Measurements from ENCODE around the gene RIOX2.
"Not testable (repeated sequence)": the region's sequence is repeated elsewhere in the genome, so short reads cannot be mapped to it uniquely, and the experiment has no call there.

RIOX2 gene

DNA sequence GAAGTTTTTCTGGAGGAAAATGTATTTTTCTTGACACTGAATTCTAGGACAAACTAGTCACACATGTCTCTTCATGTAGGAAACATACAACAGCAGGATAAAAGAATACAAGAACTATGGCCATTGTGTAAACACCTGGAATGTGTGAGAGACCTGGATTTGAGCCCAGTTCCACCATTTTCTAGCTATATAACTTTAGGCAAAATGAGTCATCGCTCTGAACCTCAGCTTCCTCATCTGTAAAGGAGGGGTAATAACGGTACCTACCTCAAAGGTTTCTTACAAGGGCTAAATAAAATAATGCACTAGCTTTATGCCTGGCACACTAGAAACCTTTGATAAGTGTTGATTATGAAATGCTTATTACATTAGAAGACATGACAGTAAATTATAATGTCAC lies 57.8 kb downstream of the RIOX2 start:
- TF ChIP-seq JUND (IDR thresholded peaks at IDR 0.05; ENCODE audit: low read depth), result peak; percentile 70; the same call in 1 of the 2 replicates
- in situ Hi-C loops (cut with HindIII; ENCODE audit: low pct_unique_long_range_greater_than_20kb, low sequenced_read_pairs), result no loop called here
- DNase-seq (ENCODE audit: low read depth in 1 of 2, low spot score in 1 of 2), result peak; percentile 9 to 75

GRCh38 chr3:97911459-97911858 lies 60.8 kb downstream of the RIOX2 start:
- in situ Hi-C loops (cut with HindIII; ENCODE audit: low pct_unique_long_range_greater_than_20kb, low sequenced_read_pairs), result no loop called here
- DNase-seq (ENCODE audit: low read depth in 1 of 2, low spot score in 1 of 2), result no peak
- TF ChIP-seq JUND (IDR thresholded peaks at IDR 0.05; ENCODE audit: low read depth), result no peak

DNA sequence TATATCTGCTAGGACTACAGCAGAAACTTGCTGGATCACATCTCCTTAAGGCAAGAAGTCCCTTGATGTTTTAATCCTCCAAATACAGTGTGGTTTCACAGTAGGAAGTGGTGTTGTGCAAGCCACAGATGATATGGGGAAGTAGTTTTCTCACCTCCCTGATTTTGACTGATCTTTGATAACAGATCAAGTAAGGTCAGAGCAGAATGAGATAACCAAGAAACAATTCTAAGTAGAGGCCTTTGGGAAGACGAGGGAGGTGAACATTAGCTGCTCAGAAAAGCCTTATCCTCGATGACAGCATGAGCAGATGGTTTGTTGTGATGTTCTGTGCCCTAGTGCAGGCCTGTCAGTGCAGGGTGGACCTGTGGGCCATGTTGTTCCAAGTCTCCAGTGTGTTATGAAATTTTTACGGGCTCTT lies 61.3 kb downstream of the RIOX2 start:
- no peak for DNase-seq (ENCODE audit: low read depth in 1 of 2, low spot score in 1 of 2)
- in situ Hi-C loops (cut with HindIII; ENCODE audit: low pct_unique_long_range_greater_than_20kb, low sequenced_read_pairs), result no loop called here
- no peak for TF ChIP-seq JUND (IDR thresholded peaks at IDR 0.05; ENCODE audit: low read depth)

DNA sequence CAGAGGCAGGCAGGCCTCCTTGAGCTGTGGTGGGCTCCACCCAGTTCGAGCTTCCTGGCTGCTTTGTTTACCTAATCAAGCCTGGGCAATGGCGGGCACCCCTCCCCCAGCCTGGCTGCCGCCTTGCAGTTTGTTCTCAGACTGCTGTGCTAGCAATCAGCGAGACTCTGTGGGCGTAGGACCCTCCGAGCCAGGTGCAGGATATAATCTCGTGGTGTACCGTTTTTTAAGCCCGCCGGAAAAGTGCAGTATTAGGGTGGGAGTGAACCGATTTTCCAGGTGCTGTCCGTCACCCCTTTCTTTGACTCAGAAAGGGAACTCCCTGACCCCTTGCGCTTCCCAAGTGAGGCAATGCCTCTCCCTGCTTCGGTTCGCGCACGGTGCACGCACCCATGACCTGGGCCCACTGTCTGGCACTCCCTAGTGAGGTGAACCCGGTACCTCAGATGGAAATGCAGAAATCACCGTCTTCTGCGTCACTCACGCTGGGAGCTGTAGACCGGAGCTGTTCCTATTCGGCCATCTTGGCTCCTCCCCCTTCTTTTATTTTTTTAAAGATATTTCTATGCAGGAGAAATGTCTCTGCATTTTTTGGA lies 61.9 kb downstream of the RIOX2 start:
- DNase-seq (ENCODE audit: low read depth in 1 of 2, low spot score in 1 of 2); in situ Hi-C loops (cut with HindIII; ENCODE audit: low pct_unique_long_range_greater_than_20kb, low sequenced_read_pairs): not testable (repeated sequence)

DNA sequence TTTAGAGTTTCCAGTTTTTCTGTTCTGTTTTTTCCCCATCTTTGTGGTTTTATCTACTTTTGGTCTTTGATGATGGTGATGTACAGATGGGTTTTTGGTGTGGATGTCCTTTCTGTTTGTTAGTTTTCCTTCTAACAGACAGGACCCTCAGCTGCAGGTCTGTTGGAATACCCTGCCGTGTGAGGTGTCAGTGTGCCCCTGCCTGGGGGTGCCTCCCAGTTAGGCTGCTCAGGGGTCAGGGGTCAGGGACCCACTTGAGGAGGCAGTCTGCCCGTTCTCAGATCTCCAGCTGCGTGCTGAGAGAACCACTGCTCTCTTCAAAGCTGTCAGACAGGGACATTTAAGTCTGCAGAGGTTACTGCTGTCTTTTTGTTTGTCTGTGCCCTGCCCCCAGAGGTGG lies 62.4 kb downstream of the RIOX2 start:
- DNase-seq (ENCODE audit: low read depth in 1 of 2, low spot score in 1 of 2); in situ Hi-C loops (cut with HindIII; ENCODE audit: low pct_unique_long_range_greater_than_20kb, low sequenced_read_pairs): not testable (repeated sequence)

DNA sequence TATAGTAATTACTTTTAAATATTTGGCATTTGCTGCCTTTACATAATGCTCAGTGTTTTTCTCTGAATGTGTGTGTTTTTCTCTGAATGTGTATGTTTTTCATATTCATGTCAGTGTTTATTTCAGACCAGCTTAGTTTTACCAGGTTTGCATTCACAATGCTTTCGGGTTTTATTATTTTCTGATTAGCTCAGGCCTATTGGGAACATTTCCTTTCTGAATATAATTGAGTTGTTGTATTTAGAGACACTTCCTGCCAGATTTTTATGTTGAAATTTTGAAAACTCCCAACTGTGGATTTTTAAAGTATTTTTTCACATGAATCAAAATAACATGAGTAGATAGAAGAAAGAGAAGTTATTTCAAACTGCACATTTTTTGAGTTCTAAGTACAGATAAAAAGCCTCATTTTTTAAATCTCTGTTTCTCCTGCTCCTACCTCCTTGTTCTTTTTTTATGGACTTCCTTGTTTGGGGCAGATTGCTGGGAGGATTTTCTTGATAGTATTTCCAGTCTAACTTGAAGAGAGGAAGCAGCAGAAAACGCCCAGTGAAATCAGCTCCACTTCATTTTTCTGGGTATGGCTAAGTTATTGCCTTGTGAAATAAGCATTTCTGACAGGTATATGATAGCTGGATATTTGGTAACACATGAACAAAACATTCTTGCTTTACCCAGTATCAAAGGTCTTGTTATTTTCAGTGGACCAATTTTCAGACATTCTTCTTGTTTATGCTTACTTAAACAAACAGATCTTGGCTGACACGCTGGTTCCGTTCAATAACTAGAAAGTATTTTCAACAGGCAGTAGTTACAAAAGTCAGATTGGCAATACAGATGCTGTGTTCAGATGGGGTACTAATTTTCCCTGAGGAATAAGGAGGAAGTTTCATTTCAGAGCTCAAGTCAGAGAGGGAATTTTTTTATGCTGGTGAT lies 70.7 kb downstream of the RIOX2 start:
- no peak for TF ChIP-seq JUND (IDR thresholded peaks at IDR 0.05; ENCODE audit: low read depth)
- in situ Hi-C loops (cut with HindIII; ENCODE audit: low pct_unique_long_range_greater_than_20kb, low sequenced_read_pairs), result no loop called here
- DNase-seq (ENCODE audit: low read depth in 1 of 2, low spot score in 1 of 2), result no peak

- no peak for TF ChIP-seq JUND (IDR thresholded peaks at IDR 0.05; ENCODE audit: low read depth)
- no peak for DNase-seq (ENCODE audit: low read depth in 1 of 2, low spot score in 1 of 2)
- in situ Hi-C loops (cut with HindIII; ENCODE audit: low pct_unique_long_range_greater_than_20kb, low sequenced_read_pairs), result no loop called here
Observed at GRCh38 chr3:97899331-97899730, 72.9 kb downstream of the RIOX2 start.

GRCh38 chr3:97896547-97896946 lies 75.7 kb downstream of the RIOX2 start:
- in situ Hi-C loops (cut with HindIII; ENCODE audit: low pct_unique_long_range_greater_than_20kb, low sequenced_read_pairs), result no loop called here
- no peak for TF ChIP-seq JUND (IDR thresholded peaks at IDR 0.05; ENCODE audit: low read depth)
- no peak for DNase-seq (ENCODE audit: low read depth in 1 of 2, low spot score in 1 of 2)

GRCh38 chr3:97896129-97896528 lies 76.1 kb downstream of the RIOX2 start:
- TF ChIP-seq JUND (IDR thresholded peaks at IDR 0.05; ENCODE audit: low read depth), result no peak
- in situ Hi-C loops (cut with HindIII; ENCODE audit: low pct_unique_long_range_greater_than_20kb, low sequenced_read_pairs), result no loop called here
- no peak for DNase-seq (ENCODE audit: low read depth in 1 of 2, low spot score in 1 of 2)

DNA sequence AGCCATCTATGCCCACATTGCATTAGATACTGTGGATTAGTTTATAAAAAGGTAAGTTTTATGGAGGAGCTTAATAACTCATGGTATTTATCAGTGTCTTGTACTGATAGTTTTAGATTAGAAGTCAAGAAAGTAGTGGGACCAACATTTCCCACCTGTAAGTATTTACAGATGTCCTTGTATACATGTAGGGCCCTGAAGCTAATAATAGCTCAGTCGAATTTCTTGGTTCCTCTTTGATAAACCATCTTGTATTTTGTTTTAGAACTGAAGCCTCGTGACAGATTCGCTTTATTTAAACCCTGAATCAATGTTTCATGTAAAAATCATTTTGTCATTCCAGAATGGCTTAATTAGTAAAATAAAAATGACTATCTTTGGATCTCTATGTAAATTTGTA lies 77.0 kb downstream of the RIOX2 start:
- DNase-seq (ENCODE audit: low read depth in 1 of 2, low spot score in 1 of 2), result no peak
- in situ Hi-C loops (cut with HindIII; ENCODE audit: low pct_unique_long_range_greater_than_20kb, low sequenced_read_pairs), result no loop called here
- no peak for TF ChIP-seq JUND (IDR thresholded peaks at IDR 0.05; ENCODE audit: low read depth)

DNA sequence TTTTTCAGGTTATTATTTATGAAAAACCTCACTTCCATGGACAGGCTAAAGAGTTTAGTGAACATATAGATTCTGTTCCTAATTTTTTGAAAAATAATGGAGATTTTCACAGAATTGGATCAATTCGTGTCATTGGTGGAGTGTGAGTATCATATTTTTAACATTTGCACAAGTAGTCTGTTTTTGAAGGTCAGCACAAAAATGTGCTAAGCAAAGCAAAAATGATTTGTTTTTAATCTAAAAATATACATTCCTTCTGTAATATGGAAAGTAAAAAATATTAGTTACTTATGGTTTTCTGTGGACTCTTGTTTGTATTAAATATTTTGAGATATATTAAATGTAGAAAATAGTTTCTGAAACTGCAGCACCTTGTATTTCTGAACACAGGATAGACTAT lies 79.4 kb downstream of the RIOX2 start:
- in situ Hi-C loops (cut with HindIII; ENCODE audit: low pct_unique_long_range_greater_than_20kb, low sequenced_read_pairs), result no loop called here
- no peak for DNase-seq (ENCODE audit: low read depth in 1 of 2, low spot score in 1 of 2)
- no peak for TF ChIP-seq JUND (IDR thresholded peaks at IDR 0.05; ENCODE audit: low read depth)
